GM12892 (cell line): ENCODE results near the gene FBXO9. TPM values are rescaled to one million over a fixed set of nuclear protein-coding genes. Genes with fewer than 3 reads are reported as not detected.

ENCODE experiments used
- DNase-seq: peaks from one replicate; pipeline ENCODE4 v3.0.0; 2011; ENCODE audit not compliant: insufficient read length
- FAIRE-seq: peaks from 2 replicates; lab custom pipeline; 2011; peaks lifted over from hg19 to GRCh38; lab: Jason Lieb, UNC
- POLR2A ChIP-seq: IDR thresholded peaks from 2 replicates; pipeline ENCODE4 v1.6.1; 2011; ENCODE audit warnings: low read depth, low read length, control low read depth
- POLR2AphosphoS5 ChIP-seq: IDR thresholded peaks from 2 replicates; pipeline ENCODE4 v1.6.1; 2011; ENCODE audit warnings: low read depth, low read length, control low read depth
- TAF1 ChIP-seq: IDR thresholded peaks from 2 replicates; pipeline ENCODE4 v1.6.1; 2011; ENCODE audit warnings: low read depth, mild to moderate bottlenecking, control low read depth, low read length, borderline replicate concordance
- polyA plus RNA-seq: library from polyadenylated mRNA; unstranded; fragments of >200 nt; gene quantifications from one replicate; pipeline ENCODE4 v1.2.1, GENCODE V29; 2012; ENCODE audit warnings: missing spikeins, inconsistent platforms; ENCODE audit not compliant: missing spikeins

FBXO9 gene
- polyA plus RNA-seq: 27.3 TPM

DNA sequence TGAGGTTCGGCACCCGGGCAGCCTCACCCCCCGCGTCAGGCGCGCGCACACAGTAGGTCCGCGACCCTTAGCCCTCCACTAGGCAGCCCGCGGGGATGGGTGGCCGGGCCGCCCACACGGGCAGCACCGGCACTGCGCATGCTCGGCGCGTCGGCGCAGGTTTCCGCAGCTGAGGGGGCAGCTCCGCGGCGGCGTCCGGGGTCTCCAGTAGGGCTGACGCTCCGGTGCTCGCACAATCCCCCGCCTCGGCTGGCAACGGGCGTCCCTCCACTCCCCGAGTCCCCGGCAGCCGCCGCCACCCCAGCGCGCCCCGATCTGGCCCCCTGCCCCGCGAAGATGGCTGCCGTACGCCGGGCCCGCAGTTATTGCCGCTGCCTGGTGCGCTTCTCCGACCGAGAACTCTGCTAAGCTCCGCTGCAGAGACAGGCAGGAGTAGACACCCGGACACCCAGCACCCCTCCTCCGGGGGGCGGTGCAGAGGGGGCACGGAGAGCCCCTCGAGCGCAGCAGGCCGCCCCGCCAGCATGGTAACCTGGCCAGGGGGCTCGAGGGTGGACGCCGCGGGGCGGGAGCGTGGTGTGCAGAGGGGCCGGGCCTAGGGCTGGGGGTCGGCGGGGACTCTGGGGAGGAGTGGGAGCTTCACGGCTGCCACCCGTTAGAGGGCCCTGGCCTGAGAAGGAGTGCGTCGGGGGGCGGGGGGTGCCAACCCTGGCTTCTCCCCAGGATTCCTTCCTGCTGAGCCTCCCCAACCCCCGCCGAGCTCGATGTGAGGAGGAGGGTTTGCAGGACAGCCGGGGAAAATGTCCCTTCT lies at the start of gene FBXO9:
TSS of gene FBXO9 (plus strand) at position 139 of the 811 bp plus-strand sequence. CDS start at position 525, 386 bp downstream.
- peak; percentile 65; the same call in 1 of the 2 replicates for TF ChIP-seq POLR2A
- no peak for TF ChIP-seq TAF1
- TF ChIP-seq POLR2AphosphoS5: no peak
- DNase-seq: peak; percentile 67
- peak; percentile 88 for FAIRE-seq

DNA sequence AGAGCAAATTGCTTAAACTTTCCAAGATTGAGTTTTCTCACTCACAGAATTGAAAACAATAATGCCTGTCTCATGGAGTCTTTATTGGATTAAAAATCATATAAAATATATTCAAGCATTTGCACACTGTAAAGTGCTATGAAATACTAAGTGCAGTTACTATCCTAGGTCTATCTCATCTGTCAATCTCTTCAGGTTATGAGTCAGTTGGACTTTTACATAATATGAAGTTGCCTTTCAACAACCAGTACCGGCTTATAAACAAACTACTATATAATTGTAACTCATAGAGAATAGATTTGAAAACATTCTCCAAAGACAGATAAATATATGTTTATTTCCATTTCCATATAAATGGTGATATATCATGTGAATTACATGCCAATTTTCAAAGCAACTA lies 49.7 kb upstream of the FBXO9 start:
- no peak for DNase-seq
- no peak for FAIRE-seq
- TF ChIP-seq POLR2AphosphoS5 (no peak), TAF1 (no peak), POLR2A (no peak)

DNA sequence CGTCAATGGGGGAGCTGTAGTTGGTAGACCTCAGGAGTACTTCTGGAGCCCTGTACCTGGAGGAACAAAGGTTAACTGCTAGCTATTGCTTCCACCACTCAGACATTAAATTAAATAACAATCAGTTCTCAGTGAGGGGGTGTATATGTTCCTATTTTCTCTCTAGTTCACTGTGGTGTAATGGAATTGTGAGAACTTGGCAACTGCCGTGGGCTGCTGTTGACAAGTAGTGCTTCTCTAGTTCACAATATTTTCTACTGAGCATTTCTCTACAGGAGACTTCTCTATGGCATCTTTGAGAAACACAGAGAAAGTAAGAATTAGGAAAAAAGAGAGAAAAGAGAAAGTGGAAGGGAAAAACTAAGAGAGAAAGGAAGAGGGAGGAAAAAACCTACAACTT lies 46.8 kb upstream of the FBXO9 start:
- TF ChIP-seq POLR2A (no peak), POLR2AphosphoS5 (no peak), TAF1 (no peak)
- DNase-seq (no peak), FAIRE-seq (no peak)

GRCh38 chr6:53020005-53020744 lies 45.0 kb upstream of the FBXO9 start:
- no peak for TF ChIP-seq TAF1
- TF ChIP-seq POLR2AphosphoS5: no peak
- no peak for TF ChIP-seq POLR2A
- FAIRE-seq (no peak), DNase-seq (no peak)

GRCh38 chr6:53023323-53023722 lies 41.9 kb upstream of the FBXO9 start:
- no peak for TF ChIP-seq TAF1
- TF ChIP-seq POLR2AphosphoS5: no peak
- TF ChIP-seq POLR2A: no peak
- no peak for DNase-seq
- FAIRE-seq: no peak

- TF ChIP-seq POLR2A (no peak), TAF1 (no peak), POLR2AphosphoS5 (no peak)
- no peak for DNase-seq
- FAIRE-seq: no peak
Measured at GRCh38 chr6:53026526-53026925, 38.7 kb upstream of the FBXO9 start.

DNA sequence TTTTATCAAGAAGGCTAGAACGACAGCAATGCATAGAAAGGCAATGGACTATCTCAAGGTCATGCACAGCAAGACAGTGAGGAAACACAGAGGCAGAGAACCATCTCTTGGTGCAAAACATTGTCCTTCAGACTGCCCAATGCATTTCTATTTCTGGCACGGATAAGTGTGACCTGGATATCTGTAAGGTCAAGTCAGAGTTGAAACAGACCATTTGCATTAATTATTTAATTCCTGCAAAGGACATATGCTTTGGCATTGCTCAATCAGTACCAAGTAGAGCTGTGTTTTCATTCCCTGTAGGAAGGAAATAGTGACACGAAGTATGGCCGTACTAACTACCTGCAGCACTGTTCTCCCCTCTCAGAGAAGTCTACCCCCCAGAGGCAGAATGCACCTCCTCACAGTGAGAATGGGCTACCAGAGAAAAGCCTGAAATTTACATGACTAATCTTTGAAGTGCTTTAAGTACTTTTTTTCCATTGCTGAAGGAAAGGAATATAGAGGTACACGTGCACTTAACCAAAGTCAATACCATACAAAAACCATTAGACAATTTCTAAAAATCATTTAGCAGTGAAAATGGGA lies 38.0 kb upstream of the FBXO9 start:
- TF ChIP-seq TAF1 (no peak), POLR2A (no peak), POLR2AphosphoS5 (no peak)
- DNase-seq: no peak
- no peak for FAIRE-seq

GRCh38 chr6:53028467-53028866 lies 36.7 kb upstream of the FBXO9 start:
- TF ChIP-seq POLR2AphosphoS5 (no peak), POLR2A (no peak), TAF1 (no peak)
- no peak for FAIRE-seq
- DNase-seq: no peak

DNA sequence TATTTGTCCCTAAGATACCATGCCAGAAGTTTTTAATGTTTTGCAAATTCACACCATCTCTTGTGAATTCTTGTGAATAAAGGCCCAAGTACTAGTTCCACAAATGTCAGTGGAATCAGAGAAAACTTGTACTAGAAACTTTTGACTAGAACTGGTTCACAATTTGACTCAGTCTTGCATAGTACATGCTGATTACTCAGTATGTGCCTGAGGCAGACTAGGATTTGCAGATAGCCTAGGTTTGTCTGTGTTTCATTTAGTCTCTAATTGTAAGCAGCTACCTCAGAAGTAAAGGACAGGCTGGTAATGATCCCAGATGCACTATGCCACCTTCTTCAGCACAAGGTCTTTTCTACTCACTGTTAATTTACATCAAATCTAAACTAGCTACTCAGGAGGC lies 35.9 kb upstream of the FBXO9 start:
- FAIRE-seq (no peak), DNase-seq (no peak)
- TF ChIP-seq POLR2AphosphoS5 (no peak), POLR2A (no peak), TAF1 (no peak)

GRCh38 chr6:53029761-53030160 lies 35.4 kb upstream of the FBXO9 start:
- TF ChIP-seq TAF1 (no peak), POLR2AphosphoS5 (no peak), POLR2A (no peak)
- no peak for DNase-seq
- no peak for FAIRE-seq

DNA sequence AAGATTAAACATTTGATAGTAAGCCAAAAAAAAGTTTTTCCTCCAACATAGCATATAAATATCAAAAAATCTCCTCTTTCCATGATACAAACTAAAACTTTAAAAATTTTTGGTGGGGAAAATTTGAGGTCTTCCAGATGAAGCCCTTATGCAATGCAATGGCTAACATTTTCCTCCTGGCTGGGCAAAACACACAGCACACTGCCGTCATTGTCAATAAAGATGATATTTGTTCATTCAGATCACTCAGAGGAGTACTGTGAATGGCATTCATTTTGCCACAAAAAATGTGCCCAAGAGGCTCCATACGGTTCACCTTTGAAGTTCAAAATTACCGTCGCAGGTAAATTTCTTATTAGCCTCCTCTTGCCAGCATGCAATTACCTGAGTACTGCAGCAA lies 33.9 kb upstream of the FBXO9 start:
- TF ChIP-seq POLR2A (no peak), POLR2AphosphoS5 (no peak), TAF1 (no peak)
- DNase-seq: no peak
- no peak for FAIRE-seq

GRCh38 chr6:53032849-53033248 lies 32.4 kb upstream of the FBXO9 start:
- FAIRE-seq: no peak
- no peak for TF ChIP-seq POLR2A
- no peak for TF ChIP-seq TAF1
- no peak for TF ChIP-seq POLR2AphosphoS5

More at GRCh38 chr6:53032849-53033248, 32.4 kb upstream of the FBXO9 start:
- DNase-seq: no peak
